ENCODE measurements around the gene JAM2.
"Not testable (repeated sequence)": the region's sequence is repeated elsewhere in the genome, so short reads cannot be mapped to it uniquely, and the experiment has no call there.

The JAM2 gene, protein sequence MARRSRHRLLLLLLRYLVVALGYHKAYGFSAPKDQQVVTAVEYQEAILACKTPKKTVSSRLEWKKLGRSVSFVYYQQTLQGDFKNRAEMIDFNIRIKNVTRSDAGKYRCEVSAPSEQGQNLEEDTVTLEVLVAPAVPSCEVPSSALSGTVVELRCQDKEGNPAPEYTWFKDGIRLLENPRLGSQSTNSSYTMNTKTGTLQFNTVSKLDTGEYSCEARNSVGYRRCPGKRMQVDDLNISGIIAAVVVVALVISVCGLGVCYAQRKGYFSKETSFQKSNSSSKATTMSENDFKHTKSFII

DNA sequence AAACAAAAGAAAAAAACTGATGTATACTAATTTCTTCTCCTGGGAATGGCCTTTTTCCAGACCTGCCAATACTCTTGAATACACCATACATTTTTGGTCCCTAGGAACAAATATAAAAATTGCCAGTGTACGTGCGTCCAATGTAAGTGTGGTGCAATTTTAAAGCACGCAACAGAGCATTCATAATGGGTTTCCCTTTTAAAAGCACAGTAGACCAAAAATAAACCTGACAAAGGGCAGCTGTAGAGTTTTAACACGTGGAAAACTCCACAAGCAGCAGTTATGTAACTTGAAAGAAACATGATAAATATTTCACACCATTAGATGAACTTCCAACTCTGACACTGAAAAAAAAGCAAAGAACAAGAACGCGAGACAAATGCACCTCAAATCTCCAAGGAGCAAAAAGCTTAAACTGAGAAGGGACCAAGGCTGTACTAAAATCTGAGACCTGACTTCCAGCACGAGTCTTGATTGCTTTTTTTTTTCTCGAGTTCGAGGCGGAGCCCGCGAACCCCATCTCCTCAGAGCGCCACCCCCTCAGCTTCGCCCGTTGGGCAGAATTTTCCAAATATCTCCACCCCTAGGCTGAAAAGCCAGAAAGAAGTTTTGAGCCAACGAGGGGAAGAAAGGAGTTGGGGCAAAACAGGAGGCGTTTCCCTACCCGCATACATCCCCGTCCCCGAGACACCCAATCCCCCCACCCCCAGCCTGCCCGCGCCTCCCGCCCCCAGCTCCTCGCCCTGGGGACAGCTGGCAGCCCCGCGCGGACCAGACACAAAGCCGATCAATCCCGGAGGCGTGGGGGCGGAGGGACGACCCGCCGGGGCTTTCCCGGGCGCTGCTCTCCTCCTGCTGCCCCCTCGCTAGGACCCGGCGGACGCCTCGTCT, at the start of gene JAM2:
TSS of gene JAM2 (plus strand) at position 599 of the 891 bp plus-strand sequence. CDS start 564 bp downstream, outside the sequence.
- DNase-seq (ENCODE audit: extremely low spot score, insufficient read length, low read depth): peak; percentile 23
- peak; percentile 52 for FAIRE-seq

GRCh38 chr21:25589887-25590286, 49.2 kb upstream of the JAM2 start:
- FAIRE-seq (no peak), DNase-seq (ENCODE audit: extremely low spot score, insufficient read length, low read depth) (no peak)

GRCh38 chr21:25607151-25608043, 31.7 kb upstream of the JAM2 start, which contains the start of gene MRPL39:
Gene MRPL39 (minus strand): TSS chr21:25607481. CDS start chr21:25607475, 6 bp downstream.
- FAIRE-seq (peak; percentile 80), DNase-seq (ENCODE audit: extremely low spot score, insufficient read length, low read depth) (peak; percentile 85)

DNA sequence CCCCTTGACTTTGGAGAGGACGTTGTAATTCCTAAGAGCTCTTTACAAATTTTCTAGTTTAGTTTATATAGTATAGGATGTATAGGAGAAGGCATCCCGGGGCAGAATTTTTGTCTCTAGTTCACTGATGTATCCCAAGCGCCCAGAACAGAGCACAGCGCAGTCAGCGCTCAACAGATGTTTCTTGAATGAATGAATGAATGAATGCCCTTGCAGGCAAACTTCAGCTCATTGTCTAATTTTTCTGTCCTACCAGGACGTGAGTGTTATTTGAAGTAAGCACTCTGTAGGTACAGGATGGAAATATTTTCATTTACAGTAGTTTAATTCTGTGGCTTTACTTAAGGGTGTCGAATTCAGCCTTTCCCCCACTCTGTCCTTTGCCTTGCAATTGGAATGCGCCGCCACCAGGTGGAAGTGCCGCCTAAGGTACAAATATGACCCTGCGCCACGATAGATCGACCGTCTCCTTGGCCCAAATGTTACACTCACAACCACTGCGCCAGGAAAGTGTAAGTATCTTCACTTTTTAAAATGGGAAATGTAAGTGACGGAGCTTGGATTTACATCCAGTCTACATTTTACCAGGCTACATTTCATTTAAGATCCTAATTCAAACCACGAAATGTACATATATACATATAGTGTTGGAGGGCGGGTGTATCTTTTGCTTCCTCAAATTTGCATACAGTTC, 30.9 kb upstream of the JAM2 start:
- FAIRE-seq: peak; percentile 92
- peak; percentile 49 for DNase-seq (ENCODE audit: extremely low spot score, insufficient read length, low read depth)

GRCh38 chr21:25614441-25614840, 24.6 kb upstream of the JAM2 start:
- DNase-seq (ENCODE audit: extremely low spot score, insufficient read length, low read depth): no peak
- no peak for FAIRE-seq

DNA sequence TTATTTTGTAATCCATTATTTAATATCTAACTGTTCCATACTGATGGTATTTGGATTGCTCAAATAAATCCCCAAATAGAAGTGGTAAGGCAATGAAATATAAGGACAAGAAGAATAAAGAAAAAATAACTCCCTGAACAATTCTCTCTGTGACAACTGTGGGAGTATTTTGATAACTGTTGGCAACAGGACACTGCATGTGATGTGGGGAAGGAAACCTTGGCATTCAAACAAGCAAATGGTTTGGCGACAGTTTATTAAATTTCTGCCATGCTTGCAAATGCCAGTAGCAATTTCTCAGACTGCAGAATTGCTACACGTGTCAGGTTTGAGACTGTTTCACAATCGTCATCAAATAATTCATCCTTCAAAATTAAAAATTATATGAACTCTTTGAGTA, 23.2 kb upstream of the JAM2 start:
- DNase-seq (ENCODE audit: extremely low spot score, insufficient read length, low read depth) (no peak), FAIRE-seq (no peak)

DNA sequence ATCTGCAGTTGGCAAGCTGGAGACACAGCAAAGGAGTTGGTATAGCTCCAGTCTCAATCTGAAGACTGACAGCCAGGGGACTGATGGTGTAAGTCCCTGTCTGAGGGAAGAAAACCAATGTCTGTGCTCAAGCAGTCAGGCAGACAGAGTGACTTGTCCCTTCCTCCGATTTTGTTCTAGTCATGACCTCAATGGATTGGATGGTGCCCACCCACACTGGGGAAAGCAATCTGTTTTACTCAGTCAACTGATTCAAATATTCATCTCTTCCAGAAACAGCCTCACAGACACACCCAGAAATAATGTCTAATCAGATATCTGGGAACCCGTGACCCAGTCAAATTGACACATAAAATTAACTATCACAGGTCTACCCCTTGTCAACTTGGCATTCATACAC, 19.9 kb upstream of the JAM2 start:
- no peak for FAIRE-seq
- DNase-seq (ENCODE audit: extremely low spot score, insufficient read length, low read depth): no peak

- DNase-seq (ENCODE audit: extremely low spot score, insufficient read length, low read depth) (no peak), FAIRE-seq (no peak)
Measured at GRCh38 chr21:25624511-25624910, 14.5 kb upstream of the JAM2 start.

DNA sequence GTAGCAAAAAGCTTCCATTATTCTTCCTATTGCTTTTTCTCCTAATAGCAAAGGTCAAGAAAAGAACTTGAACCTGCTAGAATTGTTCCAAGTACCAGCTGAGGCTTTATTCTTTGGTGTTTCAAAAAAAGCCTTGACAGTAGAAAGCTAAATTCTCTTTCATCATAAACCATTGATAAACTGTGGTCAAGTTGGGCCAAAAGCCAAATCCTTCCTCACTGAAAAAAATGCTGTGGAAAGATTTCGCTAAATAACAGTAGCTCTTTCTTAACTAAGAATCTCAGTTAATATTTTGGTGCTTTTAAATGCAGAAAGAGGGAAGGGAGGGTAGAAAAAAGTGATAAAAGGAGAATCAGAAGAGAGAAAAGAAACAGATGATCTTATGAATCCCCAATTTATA, 14.0 kb upstream of the JAM2 start:
- FAIRE-seq (no peak), DNase-seq (ENCODE audit: extremely low spot score, insufficient read length, low read depth) (no peak)

GRCh38 chr21:25625776-25626555, 13.1 kb upstream of the JAM2 start:
- not testable (repeated sequence) for FAIRE-seq; DNase-seq (ENCODE audit: extremely low spot score, insufficient read length, low read depth)

DNA sequence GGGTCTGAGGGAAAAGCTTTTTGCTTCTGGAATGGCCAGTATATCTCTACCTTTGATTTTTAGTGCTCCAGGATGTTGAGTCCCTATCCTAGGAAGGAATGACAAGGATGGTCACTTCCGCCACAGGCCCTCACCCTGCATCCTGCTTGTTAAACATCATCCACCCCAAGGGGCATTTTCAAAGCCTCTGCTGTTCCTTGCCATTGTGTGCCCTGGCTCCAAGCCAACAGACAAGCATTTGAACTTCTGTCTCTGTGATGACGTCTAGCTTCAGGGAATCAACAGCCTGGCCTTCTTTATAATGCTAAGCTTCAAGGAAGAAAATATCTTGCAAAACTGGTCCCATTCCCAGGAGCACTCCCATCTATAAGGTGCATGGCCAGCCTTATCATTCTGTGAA, 12.3 kb upstream of the JAM2 start:
- FAIRE-seq: no peak
- DNase-seq (ENCODE audit: extremely low spot score, insufficient read length, low read depth): no peak

GRCh38 chr21:25632296-25632695, 6.8 kb upstream of the JAM2 start:
- no peak for FAIRE-seq
- no peak for DNase-seq (ENCODE audit: extremely low spot score, insufficient read length, low read depth)

GRCh38 chr21:25635310-25635709, 3.7 kb upstream of the JAM2 start:
- FAIRE-seq (no peak), DNase-seq (ENCODE audit: extremely low spot score, insufficient read length, low read depth) (no peak)

- no peak for FAIRE-seq
- DNase-seq (ENCODE audit: extremely low spot score, insufficient read length, low read depth): no peak
Measured at GRCh38 chr21:25636727-25637126, 2.3 kb upstream of the JAM2 start.

DNA sequence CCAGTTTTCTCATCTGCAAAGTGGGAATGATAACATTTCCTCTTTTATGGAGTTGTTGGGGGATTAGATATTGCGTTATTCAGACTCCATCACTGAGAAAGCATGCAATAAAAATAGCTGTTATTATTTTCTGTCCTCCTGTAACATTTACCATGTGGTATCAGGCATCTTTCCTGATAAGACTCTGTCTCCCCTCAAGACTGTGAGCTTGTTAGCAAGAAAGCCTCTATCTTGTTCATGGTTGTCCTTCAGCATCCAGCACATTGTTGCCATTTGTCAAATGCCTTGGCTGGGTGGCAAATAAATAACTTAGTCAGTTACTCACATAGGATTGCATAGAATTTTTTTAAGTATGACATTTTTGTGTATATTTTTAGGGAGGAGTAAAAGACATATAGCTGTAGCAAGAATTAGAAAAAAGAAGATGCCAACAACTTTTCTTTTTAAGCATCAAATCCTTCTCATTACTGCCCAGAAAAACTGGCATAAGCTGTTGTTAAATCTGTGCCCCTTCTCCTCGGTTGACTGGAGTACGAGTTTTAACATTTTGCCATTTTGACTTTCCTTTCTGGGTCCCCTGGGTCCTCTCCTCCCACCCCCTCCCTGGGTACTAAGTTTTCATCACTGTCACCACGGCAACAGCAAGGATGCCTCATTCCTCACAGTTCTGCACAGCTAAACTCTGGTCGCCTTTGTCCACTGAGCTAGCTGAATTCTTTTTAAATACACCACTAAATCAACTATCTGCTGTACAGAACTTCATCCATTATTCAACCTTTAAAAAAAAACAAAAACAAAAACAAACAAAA, 1.0 kb upstream of the JAM2 start:
- DNase-seq (ENCODE audit: extremely low spot score, insufficient read length, low read depth): no peak
- FAIRE-seq: no peak

DNA sequence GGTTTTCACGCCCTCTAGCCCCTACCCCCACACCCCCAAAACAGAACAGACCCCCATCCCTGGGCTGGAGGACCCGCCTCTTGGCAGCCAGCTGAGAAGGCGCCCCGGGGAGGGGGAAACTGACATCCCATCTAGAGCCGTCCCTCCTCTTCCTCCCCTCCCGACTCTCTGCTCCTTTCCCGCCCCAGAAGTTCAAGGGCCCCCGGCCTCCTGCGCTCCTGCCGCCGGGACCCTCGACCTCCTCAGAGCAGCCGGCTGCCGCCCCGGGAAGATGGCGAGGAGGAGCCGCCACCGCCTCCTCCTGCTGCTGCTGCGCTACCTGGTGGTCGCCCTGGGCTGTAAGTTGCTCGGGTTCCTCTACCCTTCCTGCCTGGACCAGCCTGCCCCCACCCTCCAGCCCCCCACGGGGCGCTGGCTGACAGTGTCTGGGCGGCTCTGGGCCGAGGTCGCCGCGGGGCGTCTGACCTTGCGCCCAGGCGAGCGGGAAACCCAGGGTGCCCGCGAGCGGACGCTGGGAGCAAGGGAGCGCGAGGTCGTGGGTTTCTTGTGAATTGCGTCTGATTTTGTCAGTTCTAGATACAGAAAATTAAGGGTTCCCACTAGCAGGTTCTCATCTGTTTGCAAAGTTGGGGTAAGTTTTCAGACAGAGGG, 618 bp downstream of the JAM2 start:
- FAIRE-seq (peak; percentile 60), DNase-seq (ENCODE audit: extremely low spot score, insufficient read length, low read depth) (peak; percentile 35)

- FAIRE-seq: no peak
- DNase-seq (ENCODE audit: extremely low spot score, insufficient read length, low read depth): no peak
Measured at GRCh38 chr21:25640202-25640942, 1.3 kb downstream of the JAM2 start.

Measured in GM18507 (cell line).